Mesothelial cell of epicardium (in vitro differentiated cells): Measurements from ENCODE around the gene USH2A. TPM values are rescaled to one million over a fixed set of nuclear protein-coding genes. Genes with fewer than 3 reads are reported as not detected.

Experiments used
- DNase-seq, 2 experiments: peaks; one replicate each; pipeline ENCODE4 v3.0.0; 2021; ENCODE audit warnings: low spot score in 2 of 2; ENCODE audit not compliant: unreplicated experiment in 2 of 2
- H3K27ac Mint-ChIP-seq: 2 replicates; pipeline ENCODE4 v1.8.0; 2021; ENCODE audit warnings: mixed read lengths
- H3K27me3 Mint-ChIP-seq: 2 replicates; pipeline ENCODE4 v1.8.0; 2021; ENCODE audit warnings: low read depth, mixed read lengths
- H3K36me3 Mint-ChIP-seq: 2 replicates; pipeline ENCODE4 v1.8.0; 2021; ENCODE audit warnings: mixed read lengths
- H3K4me1 Mint-ChIP-seq: 2 replicates; pipeline ENCODE4 v1.8.0; 2021; ENCODE audit warnings: mixed read lengths
- H3K4me3 Mint-ChIP-seq: 2 replicates; pipeline ENCODE4 v1.8.0; 2021; ENCODE audit warnings: mild to moderate bottlenecking, moderate library complexity, mixed read lengths
- H3K9me3 Mint-ChIP-seq: 2 replicates; pipeline ENCODE4 v1.8.0; 2021; ENCODE audit warnings: mixed read lengths
- CTCF ChIP-seq: fragments of 200-600 bp; sonication (generic); IDR thresholded peaks from one replicate; pipeline ENCODE4 v1.5.0; 2021; ENCODE audit warnings: antibody characterized with exemption; ENCODE audit not compliant: unreplicated experiment
- total RNA-seq: library from RNA; stranded (reverse); gene quantifications from 3 replicates; pipeline ENCODE4 v1.2.1, GENCODE V29; 2021

Gene USH2A
- total RNA-seq, 1 donor from 2014 or later = 0.02 TPM

- H3K27ac Mint-ChIP-seq = peak overlapping the region; percentile 52
- H3K4me3 Mint-ChIP-seq = no peak overlapping the region
These were observed 38.2 kb upstream of the USH2A start for GRCh38 chr1:216461466-216461865.

GRCh38 chr1:216459651-216460207, 36.5 kb upstream of the USH2A start:
- TF ChIP-seq CTCF = no peak
- H3K27ac Mint-ChIP-seq = no peak overlapping the region
- no peaks in the 10 kb centered on the region for H3K9me3 Mint-ChIP-seq
- no peak for DNase-seq
- H3K4me3 Mint-ChIP-seq = no peak overlapping the region
- no peaks in the 10 kb centered on the region for H3K36me3 Mint-ChIP-seq
- peaks cover 51% of the 10 kb centered on the region for H3K4me1 Mint-ChIP-seq
- no peaks in the 10 kb centered on the region for H3K27me3 Mint-ChIP-seq

More at GRCh38 chr1:216461466-216461865, 38.2 kb upstream of the USH2A start:
- Mint-ChIP-seq H3K4me1 (peaks cover 55% of the 10 kb centered on the region), H3K36me3 (no peaks in the 10 kb centered on the region), H3K9me3 (no peaks in the 10 kb centered on the region), H3K27me3 (no peaks in the 10 kb centered on the region)
- no peak for TF ChIP-seq CTCF
- no peak for DNase-seq

GRCh38 chr1:216458812-216459211, 35.6 kb upstream of the USH2A start:
- Mint-ChIP-seq H3K4me3 (no peak overlapping the region), H3K4me1 (peaks cover 55% of the 10 kb centered on the region), H3K27ac (no peak overlapping the region), H3K27me3 (no peaks in the 10 kb centered on the region), H3K9me3 (no peaks in the 10 kb centered on the region), H3K36me3 (no peaks in the 10 kb centered on the region)
- no peak for TF ChIP-seq CTCF
- no peak for DNase-seq

GRCh38 chr1:216457356-216457755, 34.1 kb upstream of the USH2A start:
- no peak overlapping the region for H3K27ac Mint-ChIP-seq
- no peaks in the 10 kb centered on the region for H3K9me3 Mint-ChIP-seq
- no peak overlapping the region for H3K4me3 Mint-ChIP-seq
- no peaks in the 10 kb centered on the region for H3K27me3 Mint-ChIP-seq
- H3K36me3 Mint-ChIP-seq = no peaks in the 10 kb centered on the region
- no peak for DNase-seq
- H3K4me1 Mint-ChIP-seq = peaks cover 55% of the 10 kb centered on the region
- TF ChIP-seq CTCF = no peak

- TF ChIP-seq CTCF = no peak
These were observed 33.4 kb upstream of the USH2A start for GRCh38 chr1:216456682-216457081.

GRCh38 chr1:216453777-216454176, 30.5 kb upstream of the USH2A start:
- Mint-ChIP-seq H3K27ac (no peak overlapping the region), H3K9me3 (no peaks in the 10 kb centered on the region), H3K4me3 (no peak overlapping the region), H3K4me1 (peaks cover 25% of the 10 kb centered on the region), H3K36me3 (no peaks in the 10 kb centered on the region), H3K27me3 (no peaks in the 10 kb centered on the region)
- no peak for DNase-seq
- no peak for TF ChIP-seq CTCF

More at GRCh38 chr1:216456682-216457081, 33.4 kb upstream of the USH2A start:
- no peak overlapping the region for H3K4me3 Mint-ChIP-seq
- H3K36me3 Mint-ChIP-seq = no peaks in the 10 kb centered on the region
- H3K27ac Mint-ChIP-seq = no peak overlapping the region
- H3K27me3 Mint-ChIP-seq = no peaks in the 10 kb centered on the region
- H3K4me1 Mint-ChIP-seq = peaks cover 53% of the 10 kb centered on the region
- H3K9me3 Mint-ChIP-seq = no peaks in the 10 kb centered on the region
- DNase-seq = no peak
